ENCODE data around the gene NUDT5. TPM values are rescaled to one million over a fixed set of nuclear protein-coding genes. Genes with fewer than 3 reads are reported as not detected.
"Not testable (repeated sequence)": the region's sequence is repeated elsewhere in the genome, so short reads cannot be mapped to it uniquely, and the experiment has no call there.

NUDT5 gene
- total RNA-seq: 100 to 1,000 TPM; 102 to 126 TPM

DNA sequence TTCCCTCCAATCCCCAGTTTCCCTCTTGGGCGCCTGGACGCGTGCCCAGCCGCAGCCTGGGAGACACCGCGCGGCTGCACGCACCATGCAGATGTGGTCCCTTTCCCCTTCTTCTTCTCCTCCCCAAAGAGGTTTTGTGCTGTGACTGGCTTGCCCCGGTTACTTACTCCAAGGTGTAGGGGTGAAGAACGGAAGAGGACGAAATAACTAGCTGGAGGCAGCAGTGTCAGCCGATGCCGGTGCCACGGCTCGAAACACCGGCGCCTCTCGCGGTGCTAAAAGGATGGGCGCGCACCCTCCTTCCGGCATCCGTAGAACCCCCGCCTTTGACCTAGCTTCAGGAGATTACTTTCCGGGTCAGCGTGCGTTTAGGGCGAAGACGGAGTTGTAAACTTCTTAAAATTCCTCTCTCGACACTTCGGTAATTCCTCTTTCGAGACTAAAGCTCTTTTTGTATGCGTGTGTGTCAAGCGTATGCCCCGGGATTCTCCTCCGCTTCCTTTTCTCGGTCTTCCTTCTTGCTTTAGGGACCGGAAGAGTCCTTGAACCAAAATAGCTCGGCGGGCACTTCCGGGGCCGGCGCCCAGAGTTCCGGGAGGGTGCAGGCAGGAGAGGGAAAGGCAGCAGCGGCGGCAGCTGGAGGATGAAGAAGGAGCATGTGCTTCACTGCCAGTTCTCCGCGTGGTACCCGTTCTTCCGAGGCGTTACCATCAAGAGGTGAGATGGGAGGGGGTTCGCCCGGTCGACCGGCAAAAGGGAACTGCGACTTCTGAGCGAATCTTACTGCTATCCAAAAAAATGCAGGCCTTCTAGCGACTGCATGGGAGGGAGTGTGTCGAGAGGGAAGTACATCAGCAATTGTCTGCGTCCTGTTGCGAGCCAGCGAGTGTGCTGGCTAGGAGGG, at the start of gene NUDT5, which contains the start of gene CDC123:
TSS of gene NUDT5 (minus strand) at position 289 of the 904 bp plus-strand sequence. CDS start 9,600 bp downstream, outside the sequence.
TSS of gene CDC123 (plus strand) at position 586 of the 904 bp plus-strand sequence. CDS start at position 644, 58 bp downstream.
- ATAC-seq (peak; percentile 96 to 97), DNase-seq (ENCODE audit: low spot score in 2 of 2) (peak; percentile 85 to 89)
- Mint-ChIP-seq H3K36me3 (peaks cover 44 to 47% of the 10 kb centered on the region in 2 donors), H3K9me3 (no peaks in the 10 kb centered on the region), H3K27ac (peak within 1 kb of the TSS; percentile 99 to 100)

DNA sequence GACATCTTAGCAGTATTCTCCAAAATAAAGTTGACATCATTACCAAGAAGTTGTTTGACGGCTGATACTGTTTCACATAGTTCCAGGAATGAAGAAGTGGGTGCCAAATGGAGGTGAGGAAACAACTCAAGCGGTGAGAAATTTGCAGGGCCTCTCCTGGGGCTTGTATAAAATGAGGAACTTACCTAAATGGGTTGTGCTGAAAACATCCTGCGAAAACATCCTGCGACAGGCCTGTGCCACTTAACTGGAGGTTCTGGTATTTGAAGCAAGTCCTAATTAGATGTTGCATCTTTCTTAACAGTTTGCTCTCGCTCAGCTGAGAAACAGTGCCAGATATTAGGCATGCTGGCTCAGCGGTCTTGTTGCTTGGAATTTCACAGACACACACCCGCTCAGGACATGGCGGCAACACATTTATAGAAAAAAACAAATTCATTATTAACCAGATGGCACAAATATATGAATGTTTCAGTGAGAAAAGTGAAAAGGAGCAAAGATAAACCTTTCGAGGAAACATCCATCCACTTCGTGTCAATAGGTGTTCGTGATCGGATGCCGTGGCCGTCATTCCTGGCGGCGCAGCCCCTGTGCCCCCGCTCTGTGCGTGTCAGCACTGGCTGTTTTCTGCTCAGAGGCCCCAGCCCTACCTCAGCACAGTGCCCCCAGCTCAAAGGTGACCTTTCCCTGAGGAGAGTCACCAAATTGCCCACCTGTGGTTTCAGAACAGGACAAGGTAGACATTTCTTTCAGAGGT, 48.4 kb upstream of the NUDT5 start:
- peaks cover 21 to 35% of the 10 kb centered on the region in 2 donors for H3K36me3 Mint-ChIP-seq
- DNase-seq (ENCODE audit: low spot score in 2 of 2) (no peak), ATAC-seq (no peak)
- H3K27ac Mint-ChIP-seq: peak overlapping the region in 1 of 2 donors; percentile 26
- no peaks in the 10 kb centered on the region for H3K9me3 Mint-ChIP-seq

DNA sequence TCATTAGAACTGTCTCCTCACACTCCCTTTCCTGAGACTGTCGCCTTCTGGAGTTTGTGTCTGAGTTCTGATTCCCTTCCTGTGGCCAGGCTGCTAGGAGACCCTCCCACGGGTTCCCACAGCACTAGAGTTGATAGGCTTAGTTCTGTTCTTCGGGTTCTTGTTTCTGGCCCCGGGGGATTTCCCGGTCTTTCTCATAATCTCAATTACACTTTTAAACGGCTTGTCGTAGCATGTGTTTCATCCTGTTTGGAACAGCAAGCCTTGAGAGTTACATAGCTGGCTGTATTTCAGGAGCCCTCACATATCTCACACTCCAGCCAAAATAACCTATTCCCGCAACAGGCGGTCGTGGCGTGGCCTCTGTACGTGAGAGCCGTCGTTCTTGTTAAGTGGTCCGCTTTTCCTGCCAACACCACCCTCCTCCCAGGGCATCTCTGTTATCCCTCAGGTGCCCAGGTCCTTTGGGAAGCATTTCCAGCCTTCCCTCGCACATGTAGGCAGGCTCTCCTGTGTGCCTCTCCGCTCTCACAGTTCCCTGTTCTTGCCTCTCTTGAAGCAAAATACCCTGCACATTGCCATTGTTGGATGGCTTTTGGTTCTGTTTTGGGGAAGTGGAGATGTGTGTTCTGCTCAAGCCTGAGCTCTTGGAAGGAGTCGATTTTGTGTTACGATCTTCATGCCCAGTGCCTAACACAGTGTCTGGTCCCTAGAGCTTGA, 46.3 kb upstream of the NUDT5 start:
- H3K36me3 Mint-ChIP-seq: peaks cover 16 to 29% of the 10 kb centered on the region in 2 donors
- DNase-seq (ENCODE audit: low spot score in 2 of 2) (peak; percentile 53 to 67), ATAC-seq (peak; percentile 93 to 99)
- peak overlapping the region; percentile 80 to 90 for H3K27ac Mint-ChIP-seq
- H3K9me3 Mint-ChIP-seq: no peaks in the 10 kb centered on the region

DNA sequence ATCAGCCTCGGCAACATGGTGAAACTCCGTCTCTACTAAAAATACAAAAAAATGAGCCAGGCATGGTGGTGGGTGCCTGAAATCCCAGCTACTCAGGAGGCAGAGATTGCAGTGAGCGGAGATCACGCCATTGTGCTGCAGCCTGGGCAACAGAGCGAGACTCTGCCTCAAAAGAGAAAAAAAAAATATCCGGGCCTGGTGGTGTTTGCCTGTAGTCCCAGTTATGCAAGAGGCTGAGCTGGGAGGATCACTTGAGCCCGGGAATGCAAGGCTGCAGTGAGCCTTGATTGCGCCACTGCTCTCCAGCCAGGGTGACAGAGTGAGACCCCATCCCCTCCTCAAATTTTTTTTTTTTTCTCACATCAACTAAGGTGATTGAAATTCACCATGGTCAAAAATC, 43.1 kb upstream of the NUDT5 start:
- H3K9me3 Mint-ChIP-seq: no peaks in the 10 kb centered on the region
- DNase-seq (ENCODE audit: low spot score in 2 of 2): no peak
- peaks cover 12 to 32% of the 10 kb centered on the region in 2 donors for H3K36me3 Mint-ChIP-seq
- peak overlapping the region in 1 of 2 donors; percentile 14 for H3K27ac Mint-ChIP-seq
- ATAC-seq: no peak

DNA sequence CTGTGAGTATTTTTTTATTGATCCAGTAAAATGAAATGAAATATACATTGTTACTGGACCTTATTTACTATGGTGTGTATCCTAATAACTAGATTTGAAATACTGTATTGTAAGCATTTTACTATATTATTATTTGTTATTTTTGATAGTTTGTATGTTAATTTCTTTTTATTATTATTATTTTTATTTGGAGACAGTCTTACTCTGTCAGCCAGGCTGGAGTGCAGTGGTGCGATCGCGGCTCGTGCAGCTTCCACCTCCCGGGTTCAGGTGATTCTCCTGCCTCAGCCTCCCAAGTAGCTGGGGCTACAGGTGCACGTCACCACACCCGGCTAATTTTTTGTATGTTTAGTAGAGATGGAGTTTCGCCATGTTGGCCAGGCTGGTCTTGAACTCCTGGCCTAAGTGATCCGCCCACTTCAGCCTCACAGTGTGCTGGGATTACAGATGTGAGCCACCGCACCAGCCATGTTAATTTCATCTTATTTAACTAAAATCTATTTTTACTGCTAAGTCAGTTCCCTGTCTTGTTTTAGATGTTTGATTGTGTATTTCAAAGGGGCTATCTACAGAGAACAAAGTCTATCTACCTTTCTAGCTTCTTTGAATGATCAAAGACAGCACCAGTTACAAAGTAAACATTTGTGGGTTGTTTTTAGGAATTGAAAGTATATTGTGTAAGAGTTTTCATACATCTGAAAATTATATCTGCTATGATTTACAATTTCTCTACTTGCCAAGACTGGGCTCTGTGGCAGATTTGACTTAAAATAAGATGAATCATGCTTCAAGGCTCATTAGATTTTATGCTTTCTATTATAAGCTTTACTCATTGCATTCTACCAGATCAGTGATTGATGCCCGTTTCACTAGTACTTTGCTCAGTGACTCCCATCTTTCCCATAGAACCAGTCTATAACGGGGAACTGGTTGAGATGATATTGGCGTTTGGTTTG, 41.9 kb upstream of the NUDT5 start:
- peak overlapping the region in 1 of 2 donors; percentile 65 for H3K27ac Mint-ChIP-seq
- no peaks in the 10 kb centered on the region for H3K9me3 Mint-ChIP-seq
- H3K36me3 Mint-ChIP-seq: peaks cover 11 to 32% of the 10 kb centered on the region in 2 donors
- no peak for DNase-seq (ENCODE audit: low spot score in 2 of 2)
- peak in 1 of 2 donors; percentile 19 for ATAC-seq

DNA sequence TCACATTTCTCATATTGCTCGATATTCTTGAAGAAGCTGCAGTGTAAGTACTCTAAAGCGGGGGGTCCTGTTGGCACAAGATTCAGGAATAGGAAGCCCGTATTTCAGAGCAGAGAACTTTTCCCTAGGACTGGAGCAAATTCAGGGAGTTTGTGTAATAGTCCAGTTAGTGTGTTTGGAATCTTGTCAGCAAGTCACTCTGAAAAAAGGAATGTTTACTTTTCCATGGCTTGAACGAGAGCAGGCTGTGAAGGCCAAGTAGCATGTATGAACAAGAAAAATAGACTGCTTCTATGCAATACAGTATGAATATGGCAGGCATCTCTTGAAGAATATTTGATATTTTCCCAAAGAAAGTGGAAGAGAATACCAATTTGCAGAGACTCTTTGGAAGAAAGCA, 40.1 kb upstream of the NUDT5 start:
- DNase-seq (ENCODE audit: low spot score in 2 of 2) (no peak), ATAC-seq (no peak)
- Mint-ChIP-seq H3K36me3 (peaks cover 0 to 25% of the 10 kb centered on the region in 2 donors), H3K27ac (no peak overlapping the region), H3K9me3 (no peaks in the 10 kb centered on the region)

DNA sequence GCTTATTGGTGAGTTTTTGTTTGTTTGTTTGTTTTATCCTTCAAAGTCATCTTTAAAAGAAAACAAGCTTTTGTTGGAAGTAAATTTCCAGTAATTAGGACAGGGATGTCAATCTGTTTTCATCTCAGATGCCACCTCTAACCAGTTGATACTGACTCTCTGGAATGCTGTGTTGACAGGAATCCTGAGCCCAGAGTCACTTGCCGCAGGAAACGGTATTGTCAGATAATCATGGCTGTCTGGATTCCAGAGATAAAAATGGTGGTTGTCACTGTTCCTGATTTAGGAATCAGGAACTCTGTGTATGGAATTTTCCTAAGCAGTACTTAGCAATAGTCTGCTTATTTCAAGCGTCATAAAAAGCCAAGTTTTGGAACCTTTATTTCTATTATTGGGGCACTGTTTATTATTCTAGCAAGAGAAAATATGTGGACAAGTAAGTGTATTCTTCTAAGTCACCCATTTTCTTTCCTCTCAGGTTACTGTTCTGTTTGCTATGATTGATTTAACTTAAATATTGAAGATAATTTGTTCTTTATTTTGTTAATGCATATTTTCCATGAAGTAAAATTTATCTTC, 39.5 kb upstream of the NUDT5 start:
- H3K36me3 Mint-ChIP-seq: peaks cover 0 to 22% of the 10 kb centered on the region in 2 donors
- no peaks in the 10 kb centered on the region for H3K9me3 Mint-ChIP-seq

DNA sequence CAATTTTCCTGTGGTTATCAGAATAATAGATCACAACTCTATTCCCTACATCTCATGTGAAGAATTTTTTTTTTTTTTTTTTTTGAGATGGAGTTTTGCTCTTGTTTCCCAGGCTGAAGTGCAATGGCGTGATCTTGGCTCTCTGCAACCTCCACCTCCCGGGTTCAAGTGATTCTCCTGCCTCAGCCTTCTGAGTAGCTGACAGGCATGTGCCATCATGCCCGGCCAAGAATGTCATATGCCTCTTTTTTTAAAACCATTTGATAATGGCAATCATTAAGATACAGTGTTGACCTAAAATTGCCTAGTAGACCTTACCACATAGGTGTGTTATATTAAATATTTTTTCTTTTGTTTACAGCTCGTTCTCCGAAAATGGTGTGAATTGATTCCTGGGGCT, 39.0 kb upstream of the NUDT5 start:
- not testable (repeated sequence) for DNase-seq (ENCODE audit: low spot score in 2 of 2); H3K9me3 Mint-ChIP-seq; ATAC-seq
- Mint-ChIP-seq H3K27ac (peak overlapping the region in 1 of 2 donors; percentile 24), H3K36me3 (peaks cover 2 to 21% of the 10 kb centered on the region in 2 donors)

More for the DNA sequence above, 39.5 kb upstream of the NUDT5 start:
- DNase-seq (ENCODE audit: low spot score in 2 of 2): no peak
- H3K27ac Mint-ChIP-seq: peak overlapping the region in 1 of 2 donors; percentile 24
- ATAC-seq: no peak

DNA sequence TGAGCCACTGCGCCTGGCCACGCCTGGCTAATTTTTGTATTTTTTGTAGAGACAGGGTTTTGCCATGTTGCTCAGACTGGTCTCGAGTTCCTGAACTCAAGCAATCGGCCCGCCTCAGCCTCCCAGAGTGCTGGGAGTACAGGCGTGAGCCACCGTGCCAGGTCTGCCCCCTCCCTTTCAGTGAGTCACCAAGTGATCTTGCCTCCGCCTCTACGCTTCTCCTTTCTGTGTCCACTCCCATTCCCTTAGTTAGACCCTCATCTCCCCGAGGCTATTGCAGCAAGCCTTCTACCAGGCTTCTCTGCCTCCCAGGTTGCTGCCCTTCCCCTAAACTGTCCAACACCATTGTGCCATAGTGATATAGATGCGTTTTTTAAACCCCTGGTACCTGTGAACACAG, 33.2 kb upstream of the NUDT5 start:
- peak overlapping the region in 1 of 2 donors; percentile 7 for H3K27ac Mint-ChIP-seq
- DNase-seq (ENCODE audit: low spot score in 2 of 2) (no peak), ATAC-seq (no peak)
- H3K9me3 Mint-ChIP-seq: no peaks in the 10 kb centered on the region
- peaks cover 11 to 35% of the 10 kb centered on the region in 2 donors for H3K36me3 Mint-ChIP-seq

DNA sequence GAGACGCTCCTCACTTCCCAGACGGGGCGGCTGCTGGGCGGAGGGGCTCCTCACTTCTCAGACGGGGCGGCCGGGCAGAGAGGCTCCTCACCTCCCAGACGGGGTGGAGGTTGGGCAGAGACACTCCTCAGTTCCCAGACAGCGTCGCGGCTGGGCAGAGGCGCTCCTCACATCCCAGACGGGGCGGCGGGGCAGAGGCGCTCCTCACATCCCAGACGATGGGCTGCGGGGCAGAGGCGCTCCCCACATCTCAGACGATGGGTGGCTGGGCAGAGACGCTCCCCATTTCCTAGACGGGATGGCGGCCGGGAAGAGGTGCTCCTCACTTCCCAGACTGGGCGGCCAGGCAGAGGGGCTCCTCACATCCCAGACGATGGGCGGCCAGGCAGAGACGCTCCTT, 30.7 kb upstream of the NUDT5 start:
- H3K9me3 Mint-ChIP-seq; DNase-seq (ENCODE audit: low spot score in 2 of 2); ATAC-seq; H3K27ac Mint-ChIP-seq: not testable (repeated sequence)
- peaks cover 17 to 37% of the 10 kb centered on the region in 2 donors for H3K36me3 Mint-ChIP-seq

DNA sequence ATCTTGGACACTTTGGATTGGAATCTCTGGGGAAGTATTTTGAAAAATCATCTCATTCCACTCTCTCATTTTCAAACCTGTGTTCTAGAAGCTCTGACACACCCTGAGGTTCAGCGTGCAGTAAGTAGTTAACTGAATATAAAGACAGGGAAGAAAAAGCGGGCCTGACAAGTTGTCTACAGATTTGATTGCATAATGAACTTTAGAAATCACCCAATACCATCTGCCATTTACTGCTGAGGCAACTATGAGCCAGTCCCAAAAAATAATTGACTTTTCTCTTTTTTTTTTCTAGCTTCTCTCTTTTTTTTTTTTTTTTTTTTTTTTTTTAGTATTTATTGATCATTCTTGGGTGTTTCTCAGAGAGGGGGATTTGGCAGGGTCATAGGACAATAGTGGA, 29.8 kb upstream of the NUDT5 start:
- DNase-seq (ENCODE audit: low spot score in 2 of 2) (no peak), ATAC-seq (no peak)
- Mint-ChIP-seq H3K9me3 (no peaks in the 10 kb centered on the region), H3K27ac (no peak overlapping the region), H3K36me3 (peaks cover 17 to 40% of the 10 kb centered on the region in 2 donors)

DNA sequence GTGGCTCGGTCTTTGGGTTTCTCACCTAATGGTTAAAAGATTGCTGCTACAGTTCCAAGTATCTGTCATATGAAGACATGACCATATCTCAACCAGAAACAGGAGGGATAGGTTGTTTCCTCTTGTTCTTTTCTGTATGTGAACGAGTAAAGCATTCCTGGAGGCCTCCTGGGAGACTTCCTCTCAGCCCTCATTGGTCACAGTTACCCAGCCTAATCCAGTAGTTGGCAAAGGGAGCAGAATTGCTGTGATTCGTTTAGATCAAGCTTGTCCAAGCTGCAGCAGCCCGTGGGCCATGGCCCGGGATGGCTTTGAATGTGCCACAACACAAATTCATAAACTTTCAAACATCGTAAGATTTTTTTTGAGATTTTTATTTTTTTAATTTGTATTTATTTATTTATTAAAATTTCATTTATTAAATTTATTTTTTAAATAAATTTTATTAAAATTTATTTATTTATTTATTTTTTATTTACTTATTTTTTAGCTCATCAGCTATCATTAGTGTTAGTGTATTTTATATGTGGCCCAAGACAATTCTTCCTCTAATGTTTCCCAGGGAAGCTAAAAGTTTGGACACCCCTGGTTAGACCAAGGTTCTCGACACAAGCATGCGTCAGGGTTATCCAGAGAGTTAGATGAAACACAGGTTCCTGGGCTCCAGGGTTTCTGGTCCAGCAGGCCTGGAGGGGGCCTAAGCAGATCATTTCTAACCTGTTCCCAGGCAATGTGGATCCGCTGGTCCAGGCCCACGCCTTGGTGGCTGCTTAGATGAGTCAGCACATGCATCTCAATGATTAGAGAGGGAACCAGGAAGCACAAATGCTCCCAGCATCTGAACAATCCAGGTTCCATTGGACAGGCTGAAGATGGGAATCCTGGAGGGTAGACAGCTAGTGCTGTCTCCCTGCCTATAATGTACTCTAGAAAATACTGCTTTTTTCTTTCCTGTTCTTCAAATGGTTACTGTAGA, 25.9 kb upstream of the NUDT5 start:
- ATAC-seq: no peak
- no peaks in the 10 kb centered on the region for H3K9me3 Mint-ChIP-seq
- H3K36me3 Mint-ChIP-seq: peaks cover 24 to 54% of the 10 kb centered on the region in 2 donors

DNA sequence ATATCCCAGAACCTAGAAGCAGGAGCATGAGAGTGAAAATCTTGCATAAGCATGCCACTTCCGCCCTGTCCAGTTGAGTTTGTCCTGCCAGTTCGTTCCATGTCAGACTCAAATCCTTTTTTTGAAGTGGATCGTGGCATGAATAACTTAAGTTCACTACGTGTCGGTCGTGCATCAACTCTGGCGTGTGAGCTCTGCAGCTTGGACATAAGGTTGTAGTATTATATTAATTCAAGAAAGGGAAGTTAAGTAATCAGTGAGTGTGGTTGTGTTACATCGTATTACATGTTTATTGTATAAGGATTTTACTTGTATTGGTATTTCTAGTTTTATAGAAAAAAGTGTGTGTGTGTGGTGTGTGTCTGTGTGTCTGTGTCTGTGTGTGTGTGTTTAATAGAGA, 23.3 kb upstream of the NUDT5 start:
- Mint-ChIP-seq H3K9me3 (no peaks in the 10 kb centered on the region), H3K27ac (no peak overlapping the region), H3K36me3 (peaks cover 25 to 49% of the 10 kb centered on the region in 2 donors)
- no peak for ATAC-seq
- no peak for DNase-seq (ENCODE audit: low spot score in 2 of 2)

More for the DNA sequence above, 25.9 kb upstream of the NUDT5 start:
- DNase-seq (ENCODE audit: low spot score in 2 of 2): no peak
- peak overlapping the region; percentile 36 to 52 for H3K27ac Mint-ChIP-seq

DNA sequence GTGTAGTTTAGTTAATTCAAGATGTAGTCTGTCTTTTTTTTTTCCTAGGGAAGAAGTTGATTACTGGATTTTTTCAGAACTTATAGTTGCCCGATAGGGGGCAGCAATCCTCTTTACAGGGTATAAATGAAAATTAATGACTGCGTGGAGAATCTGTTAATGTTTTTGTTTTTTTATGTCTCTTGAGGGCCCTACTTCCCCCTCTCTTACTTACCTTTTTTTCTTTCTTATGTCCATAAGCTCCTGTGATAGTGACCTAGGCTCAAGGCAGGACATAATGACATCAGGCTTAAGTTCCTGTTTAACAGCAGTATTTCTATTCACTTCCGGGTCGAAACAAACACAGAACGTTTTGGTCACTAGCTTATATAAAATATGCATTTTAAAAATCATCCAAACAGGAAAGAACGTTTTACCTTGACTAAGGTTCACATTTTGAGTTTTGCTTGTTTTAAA, 19.1 kb upstream of the NUDT5 start:
- ATAC-seq (peak; percentile 22 to 38), DNase-seq (ENCODE audit: low spot score in 2 of 2) (peak in 1 of 2 donors; percentile 58)
- Mint-ChIP-seq H3K36me3 (peaks cover 19 to 31% of the 10 kb centered on the region in 2 donors), H3K9me3 (no peaks in the 10 kb centered on the region), H3K27ac (peak overlapping the region; percentile 66 to 67)
